Activated T-cell treated with anti-CD3 and anti-CD28 coated beads for 4 hours (primary cell): Measurements from ENCODE around the gene THRAP3.
"Not testable (repeated sequence)": the region's sequence is repeated elsewhere in the genome, so short reads cannot be mapped to it uniquely, and the experiment has no call there.

Experiments used
- DNase-seq: peaks from one replicate; pipeline ENCODE4 v3.0.0-alpha.2; 2020

Gene THRAP3

GRCh38 chr1:36223996-36224536, at the start of gene THRAP3:
Gene THRAP3 (plus strand): TSS chr1:36224443. CDS start chr1:36282564, 58,121 bp downstream.
- peak; percentile 98 for DNase-seq

- DNase-seq, result no peak
These were observed 49.5 kb upstream of the THRAP3 start for GRCh38 chr1:36174713-36175112.

GRCh38 chr1:36175137-36176095, 48.8 kb upstream of the THRAP3 start:
- DNase-seq, result no peak

GRCh38 chr1:36176106-36176949, 47.9 kb upstream of the THRAP3 start:
- DNase-seq, result no peak

- DNase-seq, result no peak
These were observed 46.4 kb upstream of the THRAP3 start for GRCh38 chr1:36177589-36178431.

- no peak for DNase-seq
These were observed 45.6 kb upstream of the THRAP3 start for GRCh38 chr1:36178471-36179219.

GRCh38 chr1:36179220-36179600, 45.0 kb upstream of the THRAP3 start:
- DNase-seq, result no peak

GRCh38 chr1:36182734-36183133, 41.5 kb upstream of the THRAP3 start:
- no peak for DNase-seq

- DNase-seq, result no peak
These were observed 40.9 kb upstream of the THRAP3 start for GRCh38 chr1:36183309-36183856.

- DNase-seq, result peak; percentile 70
These were observed 36.2 kb upstream of the THRAP3 start for GRCh38 chr1:36187800-36188593.

GRCh38 chr1:36196805-36197204, 27.4 kb upstream of the THRAP3 start:
- DNase-seq, result not testable (repeated sequence)

- DNase-seq, result no peak
These were observed 25.6 kb upstream of the THRAP3 start for GRCh38 chr1:36198641-36199040.

GRCh38 chr1:36199934-36200741, 24.1 kb upstream of the THRAP3 start:
- DNase-seq, result no peak

- no peak for DNase-seq
These were observed 21.2 kb upstream of the THRAP3 start for GRCh38 chr1:36203027-36203553.

GRCh38 chr1:36203554-36204346, 20.5 kb upstream of the THRAP3 start:
- no peak for DNase-seq

- no peak for DNase-seq
These were observed 19.8 kb upstream of the THRAP3 start for GRCh38 chr1:36204347-36204909.

- DNase-seq, result no peak
These were observed 17.9 kb upstream of the THRAP3 start for GRCh38 chr1:36206323-36206858.

- DNase-seq, result no peak
These were observed 16.9 kb upstream of the THRAP3 start for GRCh38 chr1:36207339-36207738.
